HG02623 (cell line): Measurements from ENCODE around the gene GLRA1.
"Not testable (repeated sequence)": the region's sequence is repeated elsewhere in the genome, so short reads cannot be mapped to it uniquely, and the experiment has no call there.

Source experiments
- ATAC-seq: cut with Tn5 transposase; IDR thresholded peaks from one replicate; pipeline ENCODE4 v1.9.1; 2021; ENCODE audit warnings: moderate library complexity; ENCODE audit not compliant: unreplicated experiment

The GLRA1 gene

GRCh38 chr5:151822141-151822540 lies 102.5 kb downstream of the GLRA1 start:
- ATAC-seq, result no peak

DNA sequence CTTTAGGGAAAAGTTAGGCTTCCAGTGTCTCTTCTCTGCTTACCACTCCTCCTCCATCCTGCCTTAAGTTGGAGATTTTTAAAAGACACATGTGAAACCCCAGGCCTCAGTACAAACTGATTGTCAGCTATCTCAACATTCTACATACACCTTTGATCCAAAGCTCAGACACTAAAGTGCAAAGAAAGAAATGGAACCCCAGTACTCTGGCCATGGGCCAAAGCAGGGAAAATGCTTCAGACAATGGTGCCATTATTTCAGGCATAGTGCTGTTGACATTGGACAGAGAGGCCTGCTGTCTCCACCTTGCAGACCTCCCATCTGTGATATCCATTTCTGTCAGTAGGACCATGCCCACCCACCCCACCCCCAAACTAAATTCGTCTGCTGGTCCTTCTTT lies 103.7 kb downstream of the GLRA1 start:
- no peak for ATAC-seq

DNA sequence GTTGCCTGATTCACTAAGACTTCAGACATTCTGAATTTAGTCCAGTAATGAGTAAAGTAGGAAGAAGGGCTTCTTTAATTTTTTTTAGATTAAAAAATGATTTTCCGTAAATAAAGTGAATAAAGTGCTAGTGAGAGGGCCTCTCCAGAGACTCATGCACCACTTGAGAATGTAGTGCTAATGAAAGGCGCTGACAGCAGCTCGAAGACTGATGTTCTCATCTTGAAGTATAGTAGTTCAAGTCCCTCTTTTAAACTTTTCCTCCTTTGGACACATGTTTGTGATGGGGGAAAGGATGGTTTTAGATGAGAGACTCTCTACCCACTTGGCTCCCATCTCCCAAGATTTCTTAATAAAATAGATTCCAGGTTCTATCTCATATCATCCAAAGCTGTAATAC lies 104.4 kb downstream of the GLRA1 start:
- ATAC-seq, result no peak

DNA sequence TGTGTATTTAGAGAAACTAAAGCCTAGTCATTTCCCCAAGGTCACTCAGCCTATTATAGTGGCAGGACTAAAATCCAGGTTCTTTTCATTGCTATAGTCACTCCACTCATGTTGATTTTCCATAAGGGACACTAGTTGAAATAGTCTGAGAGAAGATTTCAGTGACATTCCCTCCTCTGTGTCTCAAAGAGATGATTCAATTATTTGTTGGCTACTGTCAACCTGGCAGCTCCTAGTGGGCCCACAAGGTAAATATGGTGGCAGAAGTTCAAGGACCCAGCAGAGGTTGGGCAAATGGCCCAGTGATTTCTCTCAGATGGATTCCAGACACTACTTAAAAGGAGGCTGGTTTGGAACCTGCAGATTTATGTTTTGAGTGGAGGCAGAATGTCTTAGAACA lies 104.8 kb downstream of the GLRA1 start:
- ATAC-seq, result no peak

GRCh38 chr5:151815051-151815450 lies 109.6 kb downstream of the GLRA1 start:
- ATAC-seq, result no peak

DNA sequence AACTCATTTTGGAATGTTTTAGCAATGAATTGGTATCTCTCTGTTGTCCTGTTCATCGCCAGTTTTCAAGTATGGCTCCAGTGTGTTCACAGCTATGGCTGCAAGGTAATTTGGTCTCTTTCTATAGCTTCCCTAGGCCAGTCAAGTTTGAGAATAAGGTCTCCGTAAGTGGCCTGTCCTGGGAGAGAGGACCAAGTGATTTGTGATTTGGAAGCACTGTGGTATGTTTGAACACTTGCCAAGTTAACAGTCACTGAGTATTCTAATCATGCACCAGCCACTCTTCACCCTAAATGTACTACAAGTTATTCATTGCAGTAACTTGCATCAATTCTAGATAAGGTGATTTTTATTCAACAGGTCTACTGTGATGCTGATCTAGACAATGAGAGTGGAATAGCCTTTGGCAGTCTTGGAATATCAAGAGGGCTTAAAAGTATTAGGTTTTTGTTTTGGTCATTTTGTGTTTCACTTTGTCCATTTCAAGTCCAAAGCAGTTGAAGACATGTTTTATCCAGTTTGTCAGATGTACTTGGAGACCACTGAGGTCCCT lies 111.8 kb downstream of the GLRA1 start:
- ATAC-seq, result no peak

GRCh38 chr5:151811593-151812321 lies 112.9 kb downstream of the GLRA1 start:
- ATAC-seq, result no peak

- ATAC-seq, result no peak
Observed at GRCh38 chr5:151810897-151811296, 113.8 kb downstream of the GLRA1 start.

DNA sequence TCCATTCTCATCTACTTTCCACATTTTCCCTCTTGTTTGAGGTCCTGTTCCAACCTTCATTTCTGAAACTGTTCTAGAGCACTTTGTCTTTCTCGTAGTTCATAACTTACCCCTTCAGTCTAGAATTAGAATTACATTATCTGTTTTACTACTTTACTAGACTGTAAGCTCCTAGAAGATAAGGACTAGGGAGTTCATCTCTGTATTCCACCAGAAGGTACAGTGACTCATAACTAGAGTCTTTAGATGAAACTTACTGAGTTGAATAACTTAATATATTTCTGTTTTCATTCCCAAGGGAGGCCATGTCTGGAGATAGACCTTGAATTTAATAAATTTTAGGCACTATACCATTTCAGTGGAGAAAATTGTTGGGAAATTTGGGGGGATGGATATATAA lies 114.2 kb downstream of the GLRA1 start:
- ATAC-seq, result no peak

GRCh38 chr5:151808451-151809169 lies 116.0 kb downstream of the GLRA1 start:
- no peak for ATAC-seq

- no peak for ATAC-seq
Observed at GRCh38 chr5:151805414-151806223, 119.0 kb downstream of the GLRA1 start.

- no peak for ATAC-seq
Observed at GRCh38 chr5:151800532-151800931, 124.1 kb downstream of the GLRA1 start.

DNA sequence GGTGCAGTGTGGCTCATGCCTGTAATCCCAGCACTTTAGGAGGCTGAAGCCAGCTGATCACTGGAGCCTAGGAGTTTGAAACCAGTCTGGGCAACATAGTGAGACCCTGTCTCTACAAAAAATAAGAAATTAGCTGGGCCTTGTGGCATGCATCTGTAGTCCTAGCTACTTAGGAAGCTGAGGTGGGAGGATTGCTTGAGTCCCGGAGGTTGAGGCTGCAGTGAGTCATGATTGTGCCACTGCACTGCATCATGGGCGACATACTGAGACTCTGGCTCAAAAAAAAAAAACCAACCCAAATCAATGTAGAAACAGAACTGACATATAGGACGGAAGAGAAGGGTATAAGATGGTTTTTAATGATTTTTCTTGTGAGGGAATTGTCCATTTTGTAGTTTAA lies 125.2 kb downstream of the GLRA1 start:
- ATAC-seq, result no peak

DNA sequence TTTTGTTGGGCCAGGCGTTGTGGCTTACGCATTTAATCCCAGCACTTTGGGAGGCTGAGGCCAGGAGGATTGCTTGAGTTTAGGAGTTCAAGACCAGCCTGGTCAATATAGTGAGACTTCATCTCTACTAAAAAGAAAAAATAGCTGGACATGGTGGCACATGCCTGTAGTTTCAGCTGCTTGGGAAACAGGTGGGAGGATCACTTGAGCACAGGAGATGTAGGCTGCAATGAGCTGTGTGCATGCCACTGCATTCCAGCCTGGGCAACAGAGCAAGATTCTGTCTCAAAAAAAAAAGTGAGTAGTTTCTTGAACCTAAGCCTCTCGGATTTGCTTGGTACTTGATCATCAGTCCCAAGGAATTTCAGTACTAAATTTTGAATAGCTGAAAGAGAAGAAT lies 126.0 kb downstream of the GLRA1 start:
- no peak for ATAC-seq

DNA sequence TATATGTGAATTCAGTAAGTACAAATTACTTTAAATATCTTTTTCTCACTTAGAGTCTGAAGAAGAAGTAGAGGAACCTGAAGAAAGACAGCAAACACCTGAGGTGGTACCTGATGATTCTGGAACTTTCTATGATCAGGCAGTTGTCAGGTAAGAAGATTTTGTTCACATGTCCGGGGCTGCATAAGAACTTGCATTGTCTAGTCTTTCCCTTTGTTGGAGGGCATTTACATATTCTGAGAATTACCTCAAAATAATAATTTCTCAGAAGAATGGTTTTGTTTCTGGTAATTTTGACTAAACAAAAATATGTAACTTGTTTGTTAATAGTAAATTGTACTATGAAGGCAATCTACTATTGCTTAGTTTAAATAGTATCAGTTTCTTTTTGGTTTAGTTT lies 129.2 kb downstream of the GLRA1 start:
- ATAC-seq, result no peak

DNA sequence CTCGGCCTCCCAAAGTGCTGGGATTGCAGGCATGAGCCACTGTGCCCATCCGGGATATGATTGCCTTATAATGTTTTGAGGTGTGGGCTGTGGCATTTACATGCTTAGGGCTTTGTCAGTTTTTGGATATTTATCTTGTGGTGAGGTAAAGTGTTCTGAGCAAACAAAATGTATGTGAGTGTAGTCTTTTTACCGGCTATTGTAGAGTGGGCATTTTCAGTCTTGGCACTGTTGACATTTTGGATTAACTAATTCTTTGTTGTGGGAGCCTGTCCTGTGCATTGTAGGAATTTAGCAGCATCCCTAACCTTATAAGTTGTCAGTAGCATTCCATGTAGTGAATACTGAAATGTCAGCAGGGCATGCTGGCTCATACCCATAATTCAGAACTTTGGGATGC lies 131.3 kb downstream of the GLRA1 start:
- ATAC-seq, result no peak

GRCh38 chr5:151787817-151788216 lies 136.8 kb downstream of the GLRA1 start:
- ATAC-seq, result no peak

GRCh38 chr5:151786468-151786867 lies 138.2 kb downstream of the GLRA1 start:
- no peak for ATAC-seq

- no peak for ATAC-seq
Observed at GRCh38 chr5:151784141-151784540, 140.5 kb downstream of the GLRA1 start.

DNA sequence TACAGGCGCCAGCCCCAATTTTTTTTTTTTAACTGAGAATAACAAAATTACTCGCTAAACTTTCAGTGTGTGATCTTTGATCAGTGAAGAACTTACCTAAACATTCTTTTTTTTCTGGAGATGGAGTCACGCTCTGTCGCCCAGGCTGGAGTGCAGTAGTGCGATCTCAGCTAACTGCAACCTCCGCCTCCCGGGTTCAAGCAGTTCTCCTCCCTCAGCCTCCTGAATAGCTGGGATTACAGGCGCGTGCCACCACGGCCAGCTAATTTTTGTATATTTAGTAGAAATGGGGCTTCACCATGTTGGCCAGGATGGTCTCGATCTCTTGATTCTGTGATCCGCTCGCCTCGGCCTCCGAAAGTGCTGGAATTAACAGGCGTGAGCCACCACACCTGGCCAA lies 141.0 kb downstream of the GLRA1 start:
- ATAC-seq, result not testable (repeated sequence)

DNA sequence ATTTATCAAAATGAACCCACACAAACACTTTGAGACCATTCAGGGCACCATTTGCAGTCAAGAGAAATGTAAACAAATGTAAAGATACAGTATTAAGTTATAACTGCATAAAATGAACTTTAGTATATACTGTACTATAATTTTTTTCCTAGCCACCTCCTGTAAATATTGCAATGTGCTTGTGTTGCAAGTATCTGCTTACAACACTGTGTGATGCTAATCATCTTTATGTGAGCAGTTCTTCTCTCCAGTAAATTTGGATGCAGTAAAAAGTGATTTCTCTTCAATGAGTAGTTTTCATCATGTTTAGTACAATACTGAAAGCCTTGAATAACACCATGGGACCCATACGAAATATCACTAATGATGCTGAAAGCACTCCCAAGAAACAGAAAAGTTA lies 143.4 kb downstream of the GLRA1 start:
- ATAC-seq, result no peak
